Measurements from ENCODE around the gene PSMD1.
"Not testable (repeated sequence)": the region's sequence is repeated elsewhere in the genome, so short reads cannot be mapped to it uniquely, and the experiment has no call there.

The PSMD1 gene

GRCh38 chr2:231100321-231100720, 43.7 kb downstream of the PSMD1 start:
- DNase-seq = not testable (repeated sequence)
- in situ Hi-C loops (cut with MboI; ENCODE audit: low pct_unique_long_range_greater_than_20kb, low sequenced_read_pairs) = loop anchor here (10.0 kb wide), 1 partner anchor 314 kb away; no protein-coding TSS in a partner anchor

GRCh38 chr2:231100990-231101389, 44.3 kb downstream of the PSMD1 start:
- in situ Hi-C loops (cut with MboI; ENCODE audit: low pct_unique_long_range_greater_than_20kb, low sequenced_read_pairs) = loop anchor here (10.0 kb wide), 1 partner anchor 314 kb away; no protein-coding TSS in a partner anchor
- DNase-seq = no peak

GRCh38 chr2:231102772-231103171, 46.1 kb downstream of the PSMD1 start:
- in situ Hi-C loops (cut with MboI; ENCODE audit: low pct_unique_long_range_greater_than_20kb, low sequenced_read_pairs) = loop anchor here (10.0 kb wide), 1 partner anchor 312 kb away; no protein-coding TSS in a partner anchor
- DNase-seq = no peak

- peak; percentile 82 for DNase-seq
- in situ Hi-C loops (cut with MboI; ENCODE audit: low pct_unique_long_range_greater_than_20kb, low sequenced_read_pairs) = loop anchor here (10.0 kb wide), 1 partner anchor 311 kb away; no protein-coding TSS in a partner anchor
Observed at GRCh38 chr2:231104115-231104713, 47.5 kb downstream of the PSMD1 start.

- in situ Hi-C loops (cut with MboI; ENCODE audit: low pct_unique_long_range_greater_than_20kb, low sequenced_read_pairs) = no loop called here
Observed at GRCh38 chr2:231110551-231110950, 53.9 kb downstream of the PSMD1 start.

GRCh38 chr2:231111987-231112386, 55.3 kb downstream of the PSMD1 start:
- in situ Hi-C loops (cut with MboI; ENCODE audit: low pct_unique_long_range_greater_than_20kb, low sequenced_read_pairs) = no loop called here
- DNase-seq = no peak

More at GRCh38 chr2:231110551-231110950, 53.9 kb downstream of the PSMD1 start:
- DNase-seq = peak; percentile 43

- in situ Hi-C loops (cut with MboI; ENCODE audit: low pct_unique_long_range_greater_than_20kb, low sequenced_read_pairs) = no loop called here
Observed at GRCh38 chr2:231113489-231113888, 56.8 kb downstream of the PSMD1 start.

GRCh38 chr2:231115651-231116050, 59.0 kb downstream of the PSMD1 start:
- in situ Hi-C loops (cut with MboI; ENCODE audit: low pct_unique_long_range_greater_than_20kb, low sequenced_read_pairs) = no loop called here
- no peak for DNase-seq

More at GRCh38 chr2:231113489-231113888, 56.8 kb downstream of the PSMD1 start:
- no peak for DNase-seq

GRCh38 chr2:231117148-231117547, 60.5 kb downstream of the PSMD1 start:
- DNase-seq = no peak
- in situ Hi-C loops (cut with MboI; ENCODE audit: low pct_unique_long_range_greater_than_20kb, low sequenced_read_pairs) = no loop called here

GRCh38 chr2:231117922-231118613, 61.4 kb downstream of the PSMD1 start:
- in situ Hi-C loops (cut with MboI; ENCODE audit: low pct_unique_long_range_greater_than_20kb, low sequenced_read_pairs) = no loop called here
- DNase-seq = no peak

- in situ Hi-C loops (cut with MboI; ENCODE audit: low pct_unique_long_range_greater_than_20kb, low sequenced_read_pairs) = no loop called here
- DNase-seq = no peak
Observed at GRCh38 chr2:231118614-231118942, 61.9 kb downstream of the PSMD1 start.

- DNase-seq = no peak
- in situ Hi-C loops (cut with MboI; ENCODE audit: low pct_unique_long_range_greater_than_20kb, low sequenced_read_pairs) = no loop called here
Observed at GRCh38 chr2:231123362-231123898, 66.8 kb downstream of the PSMD1 start.

GRCh38 chr2:231124838-231125568, 68.3 kb downstream of the PSMD1 start, which contains the start of gene HTR2B:
HTR2B (minus strand) TSS chr2:231125042; CDS start chr2:231123764, 1,278 bp downstream.
- DNase-seq = no peak
- in situ Hi-C loops (cut with MboI; ENCODE audit: low pct_unique_long_range_greater_than_20kb, low sequenced_read_pairs) = no loop called here

GRCh38 chr2:231126123-231126522, 69.5 kb downstream of the PSMD1 start:
- in situ Hi-C loops (cut with MboI; ENCODE audit: low pct_unique_long_range_greater_than_20kb, low sequenced_read_pairs) = no loop called here
- DNase-seq = no peak

- no peak for DNase-seq
- in situ Hi-C loops (cut with MboI; ENCODE audit: low pct_unique_long_range_greater_than_20kb, low sequenced_read_pairs) = no loop called here
Observed at GRCh38 chr2:231127480-231127879, 70.8 kb downstream of the PSMD1 start.

- no peak for DNase-seq
- in situ Hi-C loops (cut with MboI; ENCODE audit: low pct_unique_long_range_greater_than_20kb, low sequenced_read_pairs) = no loop called here
Observed at GRCh38 chr2:231127936-231128335, 71.3 kb downstream of the PSMD1 start.

GRCh38 chr2:231128541-231128940, 71.9 kb downstream of the PSMD1 start:
- in situ Hi-C loops (cut with MboI; ENCODE audit: low pct_unique_long_range_greater_than_20kb, low sequenced_read_pairs) = no loop called here
- DNase-seq = no peak

- DNase-seq = no peak
- in situ Hi-C loops (cut with MboI; ENCODE audit: low pct_unique_long_range_greater_than_20kb, low sequenced_read_pairs) = no loop called here
Observed at GRCh38 chr2:231129216-231129615, 72.5 kb downstream of the PSMD1 start.

GRCh38 chr2:231130336-231131056, 73.8 kb downstream of the PSMD1 start:
- DNase-seq = no peak
- in situ Hi-C loops (cut with MboI; ENCODE audit: low pct_unique_long_range_greater_than_20kb, low sequenced_read_pairs) = no loop called here

All from KBM-7 (cell line).